H1 (cell line): ENCODE measurements around the gene IGSF5. TPM values are rescaled to one million over a fixed set of nuclear protein-coding genes. Genes with fewer than 3 reads are reported as not detected.

Experiments
- SIN3A ChIP-seq, 2 experiments: IDR thresholded peaks in 1 of 2; conservative IDR thresholded peaks in 1 of 2; 2 replicates each; pipeline ENCODE4 v1.6.1; 2011 to 2012; ENCODE audit warnings: low read length in 2 of 2, improper control_type of control experiment in 1 of 2, low read depth in 1 of 2, mild to moderate bottlenecking in 1 of 2
- polyA plus RNA-seq, 7 experiments: library from polyadenylated mRNA; depleted of rRNA in 3 of 7; stranded (reverse) in 5 of 7; unstranded in 2 of 7; fragments of >200 nt in 5 of 7; fragments of 200-250 nt in 2 of 7; gene quantifications; 1 replicate in 5 of 7; 2 replicates in 1 of 7; 4 replicates in 1 of 7; pipeline versions ENCODE4 v1.2.1 to v1.2.3, GENCODE V29; 2011 to 2013; ENCODE audit warnings: missing spikeins in 2 of 7, mixed read lengths in 2 of 7
- total RNA-seq: library from RNA; stranded (reverse); fragmentation: NEBNext Ultra II Directional; extraction: Animal tissue kit (Norgen Biotek cat#: 25700); gene quantifications from 2 replicates; pipeline ENCODE4 v1.2.1, GENCODE V29; 2021
- TF ChIP-seq, protein P1 (sequence below): IDR thresholded peaks from 2 replicates; pipeline ENCODE4 v1.6.1; 2012; ENCODE audit warnings: low read length, inconsistent platforms

IGSF5 gene
- total and polyA plus RNA-seq, 2 of the 8 experiments (the other 6 are each of a cell fraction or from before 2014, with no cell fraction given), result 4.4 to 5.4 TPM

DNA sequence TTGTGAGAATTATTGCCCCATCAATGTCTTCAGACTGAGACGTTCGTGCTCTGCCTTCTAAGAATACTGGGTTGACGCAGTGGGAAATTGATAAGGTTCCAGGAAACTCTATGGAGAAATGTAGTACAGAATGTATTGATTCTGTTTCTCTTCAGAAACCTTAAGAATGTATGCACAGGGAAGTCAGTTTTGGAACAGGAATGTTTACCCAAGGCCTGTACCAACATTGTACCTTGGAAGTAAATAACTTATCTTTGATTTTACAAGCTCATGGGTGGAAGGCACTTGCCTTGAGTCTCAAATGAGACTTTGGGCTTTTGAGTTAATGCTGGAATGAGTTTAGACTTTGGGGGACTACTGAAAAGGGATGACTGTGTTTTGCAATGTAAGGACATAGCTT is 62.8 kb downstream of the IGSF5 start (continued):
- no peak for TF ChIP-seq SIN3A (conservative IDR thresholded peaks at IDR 0.05 in 1 of 2, IDR thresholded peaks at IDR 0.05 in 1 of 2; ENCODE audit: low read depth in 1 of 2, low read length in 2 of 2)
- TF ChIP-seq, protein P1, sequence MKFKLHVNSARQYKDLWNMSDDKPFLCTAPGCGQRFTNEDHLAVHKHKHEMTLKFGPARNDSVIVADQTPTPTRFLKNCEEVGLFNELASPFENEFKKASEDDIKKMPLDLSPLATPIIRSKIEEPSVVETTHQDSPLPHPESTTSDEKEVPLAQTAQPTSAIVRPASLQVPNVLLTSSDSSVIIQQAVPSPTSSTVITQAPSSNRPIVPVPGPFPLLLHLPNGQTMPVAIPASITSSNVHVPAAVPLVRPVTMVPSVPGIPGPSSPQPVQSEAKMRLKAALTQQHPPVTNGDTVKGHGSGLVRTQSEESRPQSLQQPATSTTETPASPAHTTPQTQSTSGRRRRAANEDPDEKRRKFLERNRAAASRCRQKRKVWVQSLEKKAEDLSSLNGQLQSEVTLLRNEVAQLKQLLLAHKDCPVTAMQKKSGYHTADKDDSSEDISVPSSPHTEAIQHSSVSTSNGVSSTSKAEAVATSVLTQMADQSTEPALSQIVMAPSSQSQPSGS, result no peak
